IPS DF 4.7 (cell line): ENCODE data around the gene RAB11FIP4.
"Not testable (repeated sequence)": the region's sequence is repeated elsewhere in the genome, so short reads cannot be mapped to it uniquely, and the experiment has no call there.

Source experiments
- DNase-seq: peaks from one replicate; pipeline ENCODE4 v3.0.0-alpha.2; 2013; ENCODE audit warnings: low spot score; ENCODE audit errors: extremely low read depth

The RAB11FIP4 gene

GRCh38 chr17:31431852-31432658, 40.6 kb downstream of the RAB11FIP4 start:
- no peak for DNase-seq

GRCh38 chr17:31433091-31433790, 41.8 kb downstream of the RAB11FIP4 start:
- no peak for DNase-seq

GRCh38 chr17:31433811-31434726, 42.6 kb downstream of the RAB11FIP4 start:
- DNase-seq: no peak

- DNase-seq: no peak
These were observed 43.2 kb downstream of the RAB11FIP4 start for GRCh38 chr17:31434727-31435050.

GRCh38 chr17:31435581-31435980, 44.1 kb downstream of the RAB11FIP4 start:
- DNase-seq: no peak

- DNase-seq: no peak
These were observed 46.4 kb downstream of the RAB11FIP4 start for GRCh38 chr17:31437720-31438400.

- DNase-seq: no peak
These were observed 48.2 kb downstream of the RAB11FIP4 start for GRCh38 chr17:31439716-31440115.

GRCh38 chr17:31442276-31442675, 50.8 kb downstream of the RAB11FIP4 start:
- DNase-seq: no peak

- DNase-seq: not testable (repeated sequence)
These were observed 51.4 kb downstream of the RAB11FIP4 start for GRCh38 chr17:31442856-31443255.

GRCh38 chr17:31443386-31443785, 51.9 kb downstream of the RAB11FIP4 start:
- no peak for DNase-seq

GRCh38 chr17:31444026-31444425, 52.6 kb downstream of the RAB11FIP4 start:
- DNase-seq: no peak

GRCh38 chr17:31446195-31446967, 54.9 kb downstream of the RAB11FIP4 start:
- DNase-seq: no peak

GRCh38 chr17:31448467-31449077, 57.1 kb downstream of the RAB11FIP4 start:
- no peak for DNase-seq

GRCh38 chr17:31449111-31449510, 57.6 kb downstream of the RAB11FIP4 start:
- DNase-seq: no peak

GRCh38 chr17:31449746-31450145, 58.3 kb downstream of the RAB11FIP4 start:
- no peak for DNase-seq

GRCh38 chr17:31452101-31452500, 60.6 kb downstream of the RAB11FIP4 start:
- DNase-seq: no peak

- no peak for DNase-seq
These were observed 61.2 kb downstream of the RAB11FIP4 start for GRCh38 chr17:31452561-31453110.

- DNase-seq: no peak
These were observed 62.4 kb downstream of the RAB11FIP4 start for GRCh38 chr17:31453896-31454295.

- no peak for DNase-seq
These were observed 65.3 kb downstream of the RAB11FIP4 start for GRCh38 chr17:31456814-31457213.
